GM12892 (cell line): ENCODE measurements around the gene HSPA8.

ENCODE experiments used
- DNase-seq: peaks from one replicate; pipeline ENCODE4 v3.0.0; 2011; ENCODE audit not compliant: insufficient read length
- FAIRE-seq: peaks from 2 replicates; lab custom pipeline; 2011; peaks lifted over from hg19 to GRCh38; lab: Jason Lieb, UNC
- POLR2A ChIP-seq: IDR thresholded peaks from 2 replicates; pipeline ENCODE4 v1.6.1; 2011; ENCODE audit warnings: low read depth, low read length, control low read depth
- POLR2AphosphoS5 ChIP-seq: IDR thresholded peaks from 2 replicates; pipeline ENCODE4 v1.6.1; 2011; ENCODE audit warnings: low read depth, low read length, control low read depth
- TAF1 ChIP-seq: IDR thresholded peaks from 2 replicates; pipeline ENCODE4 v1.6.1; 2011; ENCODE audit warnings: low read depth, mild to moderate bottlenecking, control low read depth, low read length, borderline replicate concordance

The HSPA8 gene

DNA sequence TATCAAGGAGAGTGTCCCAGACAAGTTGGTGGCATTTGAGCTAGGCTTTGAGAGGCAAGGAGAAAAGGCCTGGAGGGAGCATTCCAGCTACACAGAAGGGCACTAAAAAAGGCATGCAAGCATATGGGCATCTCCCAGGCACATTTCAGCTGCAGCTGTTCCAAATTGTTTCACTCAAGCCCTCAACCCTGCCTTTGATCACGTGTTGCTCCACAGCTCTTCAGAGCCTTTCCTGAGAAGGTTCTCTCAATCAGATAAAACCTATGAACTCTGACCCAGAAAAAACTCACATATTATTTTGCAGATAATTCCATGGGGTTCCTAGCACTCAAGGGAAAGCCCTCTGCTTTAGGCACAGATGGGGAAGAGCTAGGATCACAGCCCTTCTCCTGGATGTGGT lies 24.4 kb upstream of the HSPA8 start:
- TF ChIP-seq TAF1 (no peak), POLR2AphosphoS5 (no peak), POLR2A (no peak)
- FAIRE-seq: peak; percentile 24
- DNase-seq: no peak

DNA sequence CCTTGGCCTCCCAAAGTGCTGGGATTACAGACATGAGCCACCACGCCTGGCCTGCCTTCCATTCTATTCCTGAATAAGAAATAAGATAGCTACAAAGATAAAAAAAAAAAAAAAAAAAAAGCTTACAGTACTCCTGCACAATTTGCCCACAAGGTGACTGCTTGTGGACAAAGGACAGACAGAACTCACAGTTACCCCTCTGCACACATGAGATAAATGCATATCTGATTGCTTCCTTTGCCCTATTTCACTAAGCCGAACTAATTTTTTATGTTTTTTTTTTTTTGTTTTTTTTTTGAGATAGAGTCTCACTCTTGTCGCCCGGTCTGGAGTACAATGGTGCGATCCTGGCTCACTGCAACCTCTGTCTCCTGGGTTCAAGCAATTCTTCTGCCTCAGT lies 23.6 kb upstream of the HSPA8 start:
- no peak for FAIRE-seq
- TF ChIP-seq POLR2A (no peak), TAF1 (no peak), POLR2AphosphoS5 (no peak)
- DNase-seq: no peak

DNA sequence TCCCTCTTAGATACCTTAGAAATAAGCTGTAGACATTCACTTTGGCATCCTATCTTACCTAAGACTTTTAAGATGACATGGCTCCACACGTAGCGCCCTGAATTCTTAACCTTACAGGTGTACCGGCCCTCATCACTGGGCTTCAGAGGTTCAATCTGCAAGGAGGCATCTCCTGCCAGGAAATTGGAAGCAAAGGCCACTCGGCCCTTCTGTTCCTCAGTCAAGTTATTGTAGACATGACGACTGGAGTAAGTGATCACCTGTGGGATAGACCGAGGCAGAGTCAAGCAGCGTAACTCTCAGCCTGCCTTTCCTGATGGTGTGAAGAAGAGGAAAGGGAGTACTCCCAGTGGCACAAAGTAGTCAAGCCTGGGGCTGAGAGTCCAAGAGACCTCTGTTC lies 22.5 kb upstream of the HSPA8 start:
- DNase-seq: no peak
- FAIRE-seq: peak; percentile 57
- TF ChIP-seq POLR2A (no peak), POLR2AphosphoS5 (no peak)

DNA sequence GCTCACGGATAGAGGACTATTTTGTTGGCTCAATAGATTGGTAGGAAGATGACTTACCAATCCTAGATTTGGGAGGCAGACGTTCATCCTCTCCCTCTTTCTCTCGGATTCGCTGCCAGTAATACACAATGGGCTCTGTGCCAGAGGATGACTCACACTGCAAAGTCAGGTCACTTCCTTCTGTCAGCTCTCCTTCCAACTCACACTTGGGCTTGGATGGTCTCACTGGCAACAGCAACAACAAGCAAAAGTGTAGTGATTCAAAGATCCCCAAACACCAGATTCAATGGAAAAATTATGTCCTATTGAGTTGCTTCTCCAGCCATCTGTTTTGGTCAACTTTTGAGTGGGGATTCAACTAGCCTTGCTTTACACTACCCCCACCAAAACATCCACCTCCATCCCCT lies 21.7 kb upstream of the HSPA8 start:
- DNase-seq (no peak), FAIRE-seq (no peak)
- TF ChIP-seq POLR2AphosphoS5: no peak
- TF ChIP-seq TAF1: no peak
- TF ChIP-seq POLR2A: no peak

DNA sequence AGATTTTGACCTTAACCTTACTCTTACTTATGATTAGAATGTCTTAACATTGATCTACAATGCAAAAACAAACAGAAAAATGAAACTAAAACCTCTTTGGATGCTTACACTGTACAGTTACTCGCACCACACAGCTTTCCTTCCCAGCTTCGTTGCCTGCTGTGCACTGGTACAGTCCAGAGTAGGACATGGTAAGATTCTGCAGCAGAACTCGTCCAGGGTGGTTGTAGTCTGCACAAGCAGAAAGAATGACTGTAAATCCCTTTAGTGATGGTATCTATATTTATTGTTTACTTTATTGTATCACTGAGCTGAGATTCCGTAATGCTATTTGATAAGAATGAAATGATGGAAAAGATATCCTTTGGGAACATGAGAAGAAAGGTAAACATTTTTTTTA lies 21.0 kb upstream of the HSPA8 start:
- no peak for FAIRE-seq
- TF ChIP-seq POLR2AphosphoS5: no peak
- TF ChIP-seq POLR2A: no peak
- TF ChIP-seq TAF1: no peak

DNA sequence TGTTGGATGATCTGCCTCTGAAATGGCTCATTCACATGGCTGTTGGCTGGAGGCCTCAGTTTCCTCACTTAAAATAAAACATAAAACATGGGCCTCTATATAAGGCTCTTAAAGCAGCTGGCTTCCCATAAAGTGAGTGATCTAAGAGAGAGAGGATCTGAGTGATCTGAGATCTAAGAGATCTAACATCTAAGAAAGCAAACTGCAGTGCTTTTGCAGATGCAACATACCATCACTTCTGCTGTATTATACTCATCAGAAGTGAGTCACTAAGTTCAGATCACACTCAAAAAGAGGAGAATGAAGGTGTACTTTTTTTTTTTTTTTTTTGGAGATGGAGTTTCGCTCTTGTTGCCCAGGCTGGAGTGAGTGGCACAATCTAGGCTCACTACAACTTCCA lies 18.1 kb upstream of the HSPA8 start:
- no peak for DNase-seq
- TF ChIP-seq POLR2A (no peak), TAF1 (no peak), POLR2AphosphoS5 (no peak)
- FAIRE-seq: no peak

More for the DNA sequence above, 21.0 kb upstream of the HSPA8 start:
- no peak for DNase-seq

DNA sequence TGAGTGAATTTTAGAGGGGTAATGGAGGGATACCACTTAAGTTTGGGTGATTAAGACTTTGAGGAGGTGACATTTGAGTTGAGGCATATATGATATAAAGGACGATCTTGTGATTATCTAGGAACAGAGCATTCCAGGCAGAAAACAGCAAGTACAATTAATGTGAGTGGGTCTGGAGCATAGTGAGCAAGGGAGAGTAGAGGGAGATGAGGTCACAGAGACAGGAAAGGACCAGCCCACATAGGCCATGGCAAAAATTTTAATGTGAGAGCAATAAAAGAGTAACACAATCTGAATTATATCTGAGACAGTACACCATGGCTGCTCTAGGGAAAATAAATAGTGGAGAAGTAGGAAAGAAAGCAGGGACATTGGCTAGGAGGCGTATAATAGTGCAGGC lies 14.5 kb upstream of the HSPA8 start:
- FAIRE-seq (no peak), DNase-seq (no peak)
- TF ChIP-seq POLR2A: no peak
- no peak for TF ChIP-seq TAF1
- TF ChIP-seq POLR2AphosphoS5: no peak

DNA sequence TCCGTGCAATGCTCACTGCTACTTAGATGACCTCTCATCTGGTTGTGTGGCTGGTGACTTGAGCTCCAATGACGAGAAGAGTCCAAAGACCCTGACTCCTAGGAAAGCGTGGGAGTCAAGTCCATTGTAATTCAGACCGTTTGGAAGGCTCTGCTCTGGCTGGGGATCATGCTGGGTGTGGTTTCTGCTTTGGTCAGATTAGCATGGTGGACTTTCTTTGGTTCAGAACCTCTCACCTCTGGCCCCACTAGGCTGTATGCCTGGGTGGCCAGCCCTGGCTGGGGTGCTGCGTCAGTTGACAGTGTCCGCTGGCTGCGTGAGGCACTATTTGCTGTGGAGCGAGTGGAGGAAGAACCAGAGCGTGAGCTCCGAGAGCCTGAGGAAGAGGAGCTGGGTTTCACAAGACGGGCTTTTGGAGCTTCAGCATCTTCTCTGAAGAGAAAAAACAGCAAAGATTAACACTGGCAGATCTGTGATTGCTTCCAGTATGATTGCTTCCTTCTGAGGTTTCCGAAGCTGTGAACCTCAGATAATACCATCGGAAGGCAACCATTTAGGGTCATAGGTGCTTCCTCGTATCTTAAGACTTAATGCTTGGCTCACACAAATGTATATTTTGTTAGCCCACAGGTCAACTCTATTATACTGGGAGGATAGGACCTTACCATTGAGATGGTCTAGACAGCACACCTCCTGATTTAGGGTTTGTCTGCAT lies 11.6 kb upstream of the HSPA8 start:
- TF ChIP-seq POLR2AphosphoS5 (no peak), TAF1 (no peak), POLR2A (no peak)
- FAIRE-seq (no peak), DNase-seq (no peak)

DNA sequence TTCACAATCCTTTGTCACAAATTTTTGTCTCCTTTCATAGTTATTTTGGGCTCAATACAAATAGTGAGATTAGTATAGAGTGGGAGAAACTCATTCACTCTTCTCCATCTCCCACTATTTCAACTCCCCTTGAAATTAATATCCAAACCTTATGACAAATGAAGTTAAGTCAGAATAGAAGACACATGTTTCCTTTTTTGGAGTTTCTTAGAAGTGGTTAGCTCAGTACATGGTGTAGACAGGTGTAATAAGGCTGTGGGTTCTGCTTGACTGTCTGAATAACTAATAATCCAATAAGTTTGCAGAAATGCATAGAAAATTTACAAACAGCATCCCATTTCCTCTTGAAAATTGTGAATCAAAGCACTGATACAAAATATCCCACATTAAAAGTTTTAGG lies 10.8 kb upstream of the HSPA8 start:
- DNase-seq (no peak), FAIRE-seq (no peak)
- TF ChIP-seq TAF1 (no peak), POLR2AphosphoS5 (no peak), POLR2A (no peak)

DNA sequence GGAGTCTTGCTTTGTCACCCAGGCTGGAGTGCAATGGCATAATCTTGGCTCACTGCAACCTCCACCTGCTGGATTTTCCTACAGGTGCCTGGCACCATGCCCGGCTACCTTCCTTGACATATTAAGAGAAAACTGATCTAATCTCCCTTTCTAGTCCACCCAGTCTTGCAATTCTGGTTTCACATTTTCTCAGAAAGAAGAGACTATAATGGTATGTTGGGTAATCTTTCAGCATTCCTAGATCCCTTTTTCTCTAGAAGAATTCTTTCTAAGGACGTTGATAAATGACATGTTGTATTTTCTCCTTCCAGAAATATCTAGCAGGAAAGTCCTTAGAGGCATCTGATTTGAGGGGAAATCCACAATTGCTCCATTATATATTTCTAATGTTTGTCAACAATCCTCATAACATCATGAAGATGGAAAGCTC lies 10.4 kb upstream of the HSPA8 start:
- FAIRE-seq: no peak
- TF ChIP-seq POLR2A: no peak
- TF ChIP-seq TAF1: no peak
- no peak for TF ChIP-seq POLR2AphosphoS5
- no peak for DNase-seq

DNA sequence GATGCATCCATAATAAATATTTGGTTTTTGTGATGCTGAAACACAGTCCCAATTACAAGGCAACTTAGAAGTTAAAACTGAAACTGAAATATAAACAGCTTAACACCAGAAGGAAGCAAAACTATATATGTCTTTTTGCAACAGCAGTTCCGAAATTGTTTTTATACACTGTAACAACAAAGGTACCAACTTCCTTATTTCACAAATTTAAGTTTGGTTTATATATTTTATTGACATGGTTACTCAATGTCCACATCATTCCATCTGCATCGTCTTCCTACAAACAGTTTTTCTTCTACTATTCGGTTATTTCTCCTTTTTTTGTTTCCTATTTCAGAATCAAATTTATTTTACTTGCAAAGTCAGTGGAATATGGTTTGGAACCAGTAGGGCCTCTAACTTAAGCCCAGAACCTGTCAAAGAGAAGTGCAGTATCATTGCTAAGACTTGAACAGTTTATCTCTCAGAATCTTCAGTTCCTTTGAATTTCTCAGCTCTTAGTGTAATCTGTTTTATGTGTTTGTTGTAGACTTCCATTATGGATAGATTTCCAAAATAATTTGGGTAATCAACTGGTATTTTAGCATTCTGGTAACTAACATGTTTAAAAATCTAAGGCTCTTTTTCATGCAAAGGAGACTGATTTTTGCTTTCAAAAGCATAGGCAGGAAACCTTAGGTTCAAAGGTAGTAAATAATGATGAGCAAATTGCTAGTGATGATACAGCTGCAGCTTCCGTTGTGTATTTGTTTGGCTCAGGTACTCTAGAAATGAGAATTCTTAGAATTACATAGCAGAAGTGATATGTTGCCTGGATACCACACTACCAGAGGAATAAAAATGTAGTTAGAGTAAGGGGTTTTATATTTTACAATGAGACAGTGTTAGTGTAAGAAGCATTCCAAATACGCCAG lies 8.2 kb upstream of the HSPA8 start:
- FAIRE-seq (peak; percentile 78), DNase-seq (no peak)
- TF ChIP-seq POLR2AphosphoS5 (no peak), POLR2A (no peak), TAF1 (no peak)

DNA sequence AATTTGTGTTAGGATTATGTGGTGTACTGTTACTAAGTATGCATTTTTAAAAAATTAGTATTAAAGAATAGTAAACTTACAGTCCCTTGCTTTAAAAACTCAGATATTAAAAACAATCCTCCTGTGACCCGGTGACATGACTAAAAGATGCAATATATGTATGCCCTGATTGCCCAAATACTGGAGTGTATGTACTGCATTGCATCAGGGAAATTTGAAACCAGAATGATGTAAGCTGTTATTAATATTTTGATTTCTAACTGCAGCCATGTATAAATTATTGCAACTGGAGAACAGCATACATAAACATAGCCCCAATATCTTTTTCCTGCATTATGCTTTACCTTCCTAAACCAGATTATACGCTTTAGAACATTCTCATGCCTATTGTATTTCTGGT lies 3.7 kb upstream of the HSPA8 start:
- DNase-seq (no peak), FAIRE-seq (no peak)

More for the DNA sequence above, 3.7 kb upstream of the HSPA8 start:
- no peak for TF ChIP-seq POLR2AphosphoS5
- no peak for TF ChIP-seq POLR2A
- TF ChIP-seq TAF1: no peak
